Peyer's patch (tissue), 4 donors: ENCODE results near the gene GLI3. TPM values are rescaled to one million over a fixed set of nuclear protein-coding genes. Genes with fewer than 3 reads are reported as not detected.

Source experiments
- DNase-seq, 3 donors: peaks; one replicate each; pipeline ENCODE4 v3.0.0-alpha.2; 2017 to 2019
- H3K27ac ChIP-seq, 4 donors: fragments of 200-600 bp; sonication (generic); one replicate each; pipeline ENCODE4 v1.5.1; 2016 to 2019
- H3K27me3 ChIP-seq, 2 donors: fragments of 200-600 bp; sonication (generic); one replicate each; pipeline ENCODE4 v1.5.1; 2019
- H3K36me3 ChIP-seq, 3 donors: fragments of 200-600 bp; sonication (generic); one replicate each; pipeline ENCODE4 v1.5.1; 2016 to 2019
- H3K4me1 ChIP-seq, 4 donors: fragments of 200-600 bp; sonication (generic); one replicate each; pipeline ENCODE4 v1.5.1; 2016 to 2019
- H3K4me3 ChIP-seq, 4 donors: fragments of 200-600 bp; sonication (generic); 1 replicate in 3 of 4; 2 replicates in 1 of 4; pipeline ENCODE4 v1.5.1; 2016 to 2019; ENCODE audit warnings: mild to moderate bottlenecking in 1 of 4
- H3K9me3 ChIP-seq, 4 donors: fragments of 200-600 bp; sonication (generic); one replicate each; pipeline ENCODE4 v1.5.1; 2016 to 2019; ENCODE audit warnings: mild to moderate bottlenecking in 1 of 4
- POLR2A ChIP-seq, 2 donors: fragments of 450-650 bp; IDR thresholded peaks; one replicate each; pipeline ENCODE4 v1.5.1; 2017; ENCODE audit warnings: antibody characterized with exemption in 2 of 2, mild to moderate bottlenecking in 2 of 2, moderate library complexity in 2 of 2
- total RNA-seq, 4 donors: library from RNA; depleted of rRNA; stranded (reverse); fragments of >200 nt; gene quantifications; one replicate each; pipeline ENCODE4 v1.1.0, GENCODE V29; 2016
- TF ChIP-seq, protein P1 (sequence below), 6 experiments: fragments of 450-650 bp in 4 of 6; fragments of 200-600 bp in 2 of 6; sonication (generic) in 1 of 6; IDR thresholded peaks; one replicate each; pipeline ENCODE4 v1.5.1; 2017 to 2019; ENCODE audit warnings: antibody characterized with exemption in 6 of 6, mild to moderate bottlenecking in 3 of 6, moderate library complexity in 1 of 6

GLI3 gene
- total RNA-seq, 4 donors from 2014 or later, result 0.53 to 30.5 (median 3.1) TPM

DNA sequence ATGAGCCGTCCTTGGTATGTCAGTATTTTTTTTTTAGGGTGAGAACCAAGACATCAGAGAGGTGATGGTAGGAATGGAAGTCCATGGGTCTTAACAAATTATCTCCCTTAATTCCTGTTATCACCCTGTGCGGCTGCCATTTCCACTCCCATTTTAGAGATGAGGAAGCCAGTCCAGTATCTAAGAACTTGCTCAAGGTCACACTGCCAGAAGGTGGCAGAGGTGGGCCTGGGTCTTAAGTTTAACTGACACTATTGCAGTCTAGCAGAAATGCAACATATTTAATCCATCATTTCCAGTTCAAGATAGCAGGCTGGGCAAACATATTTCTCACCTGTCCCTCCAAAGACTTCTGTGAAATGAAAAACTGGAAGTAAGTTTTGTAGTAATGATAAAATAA lies 108.3 kb downstream of the GLI3 start:
- TF ChIP-seq, protein P1, sequence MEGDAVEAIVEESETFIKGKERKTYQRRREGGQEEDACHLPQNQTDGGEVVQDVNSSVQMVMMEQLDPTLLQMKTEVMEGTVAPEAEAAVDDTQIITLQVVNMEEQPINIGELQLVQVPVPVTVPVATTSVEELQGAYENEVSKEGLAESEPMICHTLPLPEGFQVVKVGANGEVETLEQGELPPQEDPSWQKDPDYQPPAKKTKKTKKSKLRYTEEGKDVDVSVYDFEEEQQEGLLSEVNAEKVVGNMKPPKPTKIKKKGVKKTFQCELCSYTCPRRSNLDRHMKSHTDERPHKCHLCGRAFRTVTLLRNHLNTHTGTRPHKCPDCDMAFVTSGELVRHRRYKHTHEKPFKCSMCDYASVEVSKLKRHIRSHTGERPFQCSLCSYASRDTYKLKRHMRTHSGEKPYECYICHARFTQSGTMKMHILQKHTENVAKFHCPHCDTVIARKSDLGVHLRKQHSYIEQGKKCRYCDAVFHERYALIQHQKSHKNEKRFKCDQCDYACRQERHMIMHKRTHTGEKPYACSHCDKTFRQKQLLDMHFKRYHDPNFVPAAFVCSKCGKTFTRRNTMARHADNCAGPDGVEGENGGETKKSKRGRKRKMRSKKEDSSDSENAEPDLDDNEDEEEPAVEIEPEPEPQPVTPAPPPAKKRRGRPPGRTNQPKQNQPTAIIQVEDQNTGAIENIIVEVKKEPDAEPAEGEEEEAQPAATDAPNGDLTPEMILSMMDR (IDR thresholded peaks at IDR 0.05), result no peak
- TF ChIP-seq POLR2A (IDR thresholded peaks at IDR 0.05), result no peak
- no peaks in the 10 kb centered on the region for H3K36me3 ChIP-seq
- no peak overlapping the region for H3K27ac ChIP-seq
- H3K4me1 ChIP-seq, result no peaks in the 10 kb centered on the region
- H3K9me3 ChIP-seq, result no peaks in the 10 kb centered on the region
- no peaks in the 10 kb centered on the region for H3K27me3 ChIP-seq
- DNase-seq, result no peak
- no peak overlapping the region for H3K4me3 ChIP-seq

DNA sequence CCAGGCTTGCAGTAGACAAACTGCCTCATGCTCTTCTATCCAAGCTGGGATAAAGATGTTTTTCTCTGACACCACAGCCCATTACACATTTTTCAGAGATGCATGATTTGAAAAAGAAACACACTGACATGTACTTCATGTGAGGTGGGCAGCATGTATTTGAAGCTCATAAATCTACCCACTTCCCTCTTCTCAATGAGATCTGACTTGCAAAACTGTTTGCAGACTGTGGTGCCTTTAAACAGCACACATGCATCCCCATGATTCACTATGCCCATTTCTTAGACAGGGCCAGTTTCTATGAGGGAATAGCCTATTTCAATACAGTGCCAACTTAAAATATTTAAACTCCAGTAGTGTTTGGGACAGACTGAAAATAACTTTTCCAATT lies 109.8 kb downstream of the GLI3 start:
- no peaks in the 10 kb centered on the region for H3K9me3 ChIP-seq
- TF ChIP-seq, protein P1 (IDR thresholded peaks at IDR 0.05), result no peak
- TF ChIP-seq POLR2A (IDR thresholded peaks at IDR 0.05), result no peak
- no peaks in the 10 kb centered on the region for H3K4me1 ChIP-seq
- no peak overlapping the region for H3K27ac ChIP-seq
- H3K36me3 ChIP-seq, result no peaks in the 10 kb centered on the region
- DNase-seq, result no peak
- no peak overlapping the region for H3K4me3 ChIP-seq
- H3K27me3 ChIP-seq, result no peaks in the 10 kb centered on the region

DNA sequence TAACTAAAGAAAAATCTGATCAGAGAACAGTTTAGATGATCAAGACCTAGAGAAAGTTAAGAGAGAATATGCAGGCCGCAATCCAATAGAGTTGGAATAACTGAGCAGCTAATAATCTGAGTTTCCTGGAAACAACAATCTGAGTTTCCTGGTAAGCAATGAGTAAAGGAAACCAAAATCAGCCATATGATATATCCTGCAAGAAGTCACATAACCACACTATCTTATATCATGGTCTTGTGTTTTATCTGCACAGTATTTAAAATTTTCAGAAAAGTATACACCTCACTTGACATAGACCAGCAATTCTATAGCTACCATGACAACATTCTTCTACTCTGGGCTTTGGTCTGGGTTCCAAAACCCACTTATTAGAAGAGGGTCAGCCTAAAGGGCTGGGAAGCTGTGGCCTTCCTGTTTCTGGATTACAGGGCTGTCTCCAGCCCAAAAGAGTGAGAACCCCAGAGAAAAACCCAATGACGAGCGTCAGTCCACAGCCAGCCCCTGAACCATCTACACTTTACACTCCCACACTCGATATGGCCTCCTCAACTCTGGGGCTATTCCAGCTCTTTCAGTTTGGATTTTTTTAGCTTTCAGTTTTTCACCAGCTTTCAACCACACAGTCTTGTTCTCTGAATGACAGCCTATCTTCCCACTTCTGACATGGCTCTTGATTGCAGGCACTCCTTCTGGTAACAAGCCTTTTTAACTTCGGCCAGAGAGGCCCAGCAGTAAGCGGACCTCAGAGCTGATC lies 110.4 kb downstream of the GLI3 start:
- no peak for TF ChIP-seq POLR2A (IDR thresholded peaks at IDR 0.05)
- TF ChIP-seq, protein P1 (IDR thresholded peaks at IDR 0.05), result no peak
- H3K27ac ChIP-seq, result no peak overlapping the region
- no peak for DNase-seq
- no peaks in the 10 kb centered on the region for H3K36me3 ChIP-seq
- H3K27me3 ChIP-seq, result no peaks in the 10 kb centered on the region
- no peaks in the 10 kb centered on the region for H3K4me1 ChIP-seq
- H3K4me3 ChIP-seq, result no peak overlapping the region
- no peaks in the 10 kb centered on the region for H3K9me3 ChIP-seq

DNA sequence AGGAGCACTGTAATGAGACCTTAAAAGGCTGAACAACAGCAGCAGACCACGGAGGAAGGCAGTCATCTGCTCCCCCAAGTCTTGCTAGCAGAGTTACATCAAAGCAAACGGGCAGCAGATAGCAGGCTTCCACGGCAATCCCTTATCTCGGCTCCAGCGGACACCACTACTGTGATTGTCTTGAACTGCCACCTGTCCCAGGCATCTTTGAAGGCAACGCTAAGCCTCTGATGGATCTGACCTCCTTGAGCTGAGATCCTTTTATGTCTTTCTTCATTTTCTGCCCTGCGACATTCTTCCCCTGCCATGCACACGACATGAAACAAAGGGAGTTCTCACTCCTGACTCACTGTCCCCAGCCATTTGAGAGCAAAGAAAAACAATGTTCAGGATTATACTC lies 111.7 kb downstream of the GLI3 start:
- H3K9me3 ChIP-seq, result no peaks in the 10 kb centered on the region

DNA sequence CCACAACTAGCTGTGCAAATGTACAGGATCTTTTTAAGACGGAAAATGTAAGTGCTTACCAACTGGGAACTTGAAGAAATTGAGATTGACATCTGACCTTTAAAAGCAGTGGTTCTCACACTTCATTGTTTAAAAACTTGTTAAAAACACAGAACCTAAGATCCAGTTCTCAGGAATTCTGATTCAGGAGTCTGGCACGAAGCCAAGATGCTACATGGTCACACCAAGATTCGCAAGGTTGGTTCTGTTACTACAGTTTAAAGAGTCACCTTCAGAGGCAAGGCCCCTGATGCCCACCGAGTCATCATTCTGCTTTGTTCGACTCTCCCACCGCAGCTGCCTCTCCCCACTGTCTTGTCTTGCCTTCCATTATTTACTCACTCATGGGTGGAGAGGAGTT lies 113.3 kb downstream of the GLI3 start:
- Histone ChIP-seq H3K27me3 (no peaks in the 10 kb centered on the region), H3K9me3 (no peaks in the 10 kb centered on the region), H3K27ac (no peak overlapping the region), H3K36me3 (no peaks in the 10 kb centered on the region), H3K4me3 (no peak overlapping the region), H3K4me1 (no peaks in the 10 kb centered on the region)
- no peak for TF ChIP-seq POLR2A (IDR thresholded peaks at IDR 0.05)
- TF ChIP-seq, protein P1 (IDR thresholded peaks at IDR 0.05), result no peak
- no peak for DNase-seq

More for the DNA sequence above, 111.7 kb downstream of the GLI3 start:
- DNase-seq, result no peak
- Histone ChIP-seq H3K27me3 (no peaks in the 10 kb centered on the region), H3K36me3 (no peaks in the 10 kb centered on the region), H3K4me1 (no peaks in the 10 kb centered on the region), H3K27ac (no peak overlapping the region), H3K4me3 (no peak overlapping the region)
- no peak for TF ChIP-seq POLR2A (IDR thresholded peaks at IDR 0.05)
- TF ChIP-seq, protein P1 (IDR thresholded peaks at IDR 0.05), result no peak
